Calu3 (cell line): ENCODE results near the gene ATP1B3. TPM values are rescaled to one million over a fixed set of nuclear protein-coding genes. Genes with fewer than 3 reads are reported as not detected.

Source experiments
- Bru-seq: library from RNA; stranded (reverse); fragments of 400-500 nt; gene quantifications from one replicate; lab custom pipeline; 2021; lab: Mats Ljungman, UMichigan
- BruChase-seq, 2 experiments: library from RNA; stranded (reverse); fragments of 400-500 nt; gene quantifications; one replicate each; lab custom pipeline; 2021; lab: Mats Ljungman, UMichigan
- BruUV-seq: library from RNA; stranded (reverse); fragments of 400-500 nt; replicated peaks from 2 replicates; lab custom pipeline; 2021; lab: Mats Ljungman, UMichigan
- CTCF ChIA-PET: fragments of 300-600 bp; sonication (Branson Sonifier 250); formaldehyde crosslinking; loops from one replicate; lab custom pipeline; 2022; ENCODE audit warnings: antibody characterized with exemption; lab: Charles Lee
- DNase-seq: peaks from one replicate; pipeline ENCODE4 v3.0.0; 2022
- H3K27ac Mint-ChIP-seq: one replicate; pipeline ENCODE4 v1.8.0; 2022; ENCODE audit warnings: mixed read lengths; ENCODE audit not compliant: unreplicated experiment
- H3K27me3 Mint-ChIP-seq: one replicate; pipeline ENCODE4 v1.8.0; 2022; ENCODE audit warnings: mixed read lengths; ENCODE audit not compliant: unreplicated experiment
- H3K36me3 Mint-ChIP-seq: one replicate; pipeline ENCODE4 v1.8.0; 2022; ENCODE audit warnings: mild to moderate bottlenecking, moderate library complexity, mixed read lengths; ENCODE audit not compliant: insufficient read depth, unreplicated experiment
- H3K4me1 Mint-ChIP-seq: one replicate; pipeline ENCODE4 v1.8.0; 2022; ENCODE audit warnings: mild to moderate bottlenecking, low read depth, mixed read lengths; ENCODE audit not compliant: unreplicated experiment
- H3K4me3 Mint-ChIP-seq: one replicate; pipeline ENCODE4 v1.8.0; 2022; ENCODE audit warnings: mild to moderate bottlenecking, low read depth, moderate library complexity, mixed read lengths; ENCODE audit not compliant: unreplicated experiment
- H3K9me3 Mint-ChIP-seq: one replicate; pipeline ENCODE4 v1.8.0; 2022; ENCODE audit warnings: low read depth, mixed read lengths; ENCODE audit not compliant: unreplicated experiment
- intact Hi-C: fragments of 100-400 bp; cut with micrococcal nuclease; formaldehyde crosslinking; loops from one replicate; pipeline ENCODE4 v1.10.0; 2022; ENCODE audit not compliant: unreplicated experiment
- long read RNA-seq: library from polyadenylated mRNA; stranded (forward); transcript quantifications from one replicate; pipeline ENCODE4 v2.0.0, GENCODE V29; 2022
- total RNA-seq: library from RNA; stranded (reverse); gene quantifications from 2 replicates; pipeline ENCODE4 v1.2.3, GENCODE V29; 2022
- TF ChIP-seq, protein P1 (sequence below): fragments of 200-600 bp; IDR thresholded peaks from one replicate; pipeline ENCODE4 v1.8.0; 2022; ENCODE audit warnings: antibody characterized with exemption; ENCODE audit not compliant: unreplicated experiment

ATP1B3 gene
- 140 and 157 TPM in 2 replicates for total RNA-seq
- percentile 89 among the genes with signal in this experiment for Bru-seq, nascent RNA
- BruChase-seq, experiment 1, labeled RNA remaining after a 6-hour chase: percentile 86 among the genes with signal in this experiment
- BruChase-seq, experiment 2, labeled RNA remaining after a 2-hour chase: percentile 83 among the genes with signal in this experiment
- long read RNA-seq, transcript ATP1B3-201 (7 exons, 1,811 nt): major isoform, 401 of 427 reads
- long read RNA-seq, partial matches to known transcripts: 4 of 427 reads
- long read RNA-seq, other reads (novel, unspliced or antisense): 20 of 427 reads

DNA sequence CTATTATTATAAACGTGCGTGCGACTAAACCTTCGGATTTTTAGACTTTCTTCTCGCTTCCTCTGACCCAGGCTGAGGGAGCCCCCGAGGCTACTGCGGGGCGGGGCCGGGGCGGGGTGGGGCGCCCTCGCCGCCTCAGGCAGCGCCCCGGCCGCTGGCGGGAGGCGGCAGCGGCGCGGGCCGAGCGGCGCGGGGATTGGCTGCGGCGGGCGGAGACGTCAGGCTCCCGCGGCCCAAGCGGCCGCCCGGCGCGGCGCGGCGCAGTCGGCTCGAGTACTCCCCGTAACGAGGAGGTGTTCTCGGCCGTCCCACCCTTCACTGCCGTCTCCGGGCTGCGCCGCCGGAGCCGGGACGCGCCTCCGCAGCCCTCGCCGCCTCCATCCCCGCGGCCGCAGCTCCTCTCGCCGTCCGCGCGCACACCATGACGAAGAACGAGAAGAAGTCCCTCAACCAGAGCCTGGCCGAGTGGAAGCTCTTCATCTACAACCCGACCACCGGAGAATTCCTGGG lies at the start of gene ATP1B3:
ATP1B3 (plus strand) TSS at position 263 of the 510 bp plus-strand sequence; CDS start at position 422, 159 bp downstream.
- Mint-ChIP-seq H3K4me1 (peaks cover 39% of the 10 kb centered on the region), H3K27ac (peak within 1 kb of the TSS; percentile 90), H3K36me3 (peaks cover 43% of the 10 kb centered on the region), H3K9me3 (no peaks in the 10 kb centered on the region), H3K27me3 (no peaks in the 10 kb centered on the region), H3K4me3 (peak within 1 kb of the TSS; percentile 99)
- peak; percentile 96 for DNase-seq
- BruUV-seq: no TSS peak
- intact Hi-C loops: loop anchor here (10.0 kb wide), 1 partner anchor 582 kb away; no protein-coding TSS in a partner anchor
- CTCF ChIA-PET: no interaction called here
- TF ChIP-seq, protein P1, sequence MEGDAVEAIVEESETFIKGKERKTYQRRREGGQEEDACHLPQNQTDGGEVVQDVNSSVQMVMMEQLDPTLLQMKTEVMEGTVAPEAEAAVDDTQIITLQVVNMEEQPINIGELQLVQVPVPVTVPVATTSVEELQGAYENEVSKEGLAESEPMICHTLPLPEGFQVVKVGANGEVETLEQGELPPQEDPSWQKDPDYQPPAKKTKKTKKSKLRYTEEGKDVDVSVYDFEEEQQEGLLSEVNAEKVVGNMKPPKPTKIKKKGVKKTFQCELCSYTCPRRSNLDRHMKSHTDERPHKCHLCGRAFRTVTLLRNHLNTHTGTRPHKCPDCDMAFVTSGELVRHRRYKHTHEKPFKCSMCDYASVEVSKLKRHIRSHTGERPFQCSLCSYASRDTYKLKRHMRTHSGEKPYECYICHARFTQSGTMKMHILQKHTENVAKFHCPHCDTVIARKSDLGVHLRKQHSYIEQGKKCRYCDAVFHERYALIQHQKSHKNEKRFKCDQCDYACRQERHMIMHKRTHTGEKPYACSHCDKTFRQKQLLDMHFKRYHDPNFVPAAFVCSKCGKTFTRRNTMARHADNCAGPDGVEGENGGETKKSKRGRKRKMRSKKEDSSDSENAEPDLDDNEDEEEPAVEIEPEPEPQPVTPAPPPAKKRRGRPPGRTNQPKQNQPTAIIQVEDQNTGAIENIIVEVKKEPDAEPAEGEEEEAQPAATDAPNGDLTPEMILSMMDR: no peak

DNA sequence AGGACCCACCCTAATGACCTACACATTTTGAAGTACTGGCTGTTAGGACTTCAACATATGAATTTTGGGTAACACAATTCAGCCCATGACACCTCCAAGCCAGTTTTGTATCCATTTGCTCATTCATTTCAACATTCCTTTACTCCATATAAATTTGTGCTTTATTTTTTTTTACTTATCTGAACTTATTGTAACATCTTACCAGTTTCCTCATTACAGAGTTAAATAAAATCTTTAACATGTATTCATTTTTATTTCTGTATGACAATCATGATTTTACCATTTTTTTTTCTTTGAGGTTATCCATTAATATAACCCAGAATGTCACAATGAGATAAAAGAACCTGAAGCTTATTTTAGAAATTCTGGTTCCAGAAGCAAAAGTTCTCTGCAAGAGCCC lies 48.0 kb upstream of the ATP1B3 start:
- BruUV-seq: no TSS peak
- no peak overlapping the region for H3K4me3 Mint-ChIP-seq
- no peaks in the 10 kb centered on the region for H3K4me1 Mint-ChIP-seq
- intact Hi-C loops: no loop called here
- TF ChIP-seq, protein P1: no peak
- H3K27me3 Mint-ChIP-seq: no peaks in the 10 kb centered on the region
- no peaks in the 10 kb centered on the region for H3K36me3 Mint-ChIP-seq
- no peak for DNase-seq
- H3K27ac Mint-ChIP-seq: no peak overlapping the region
- CTCF ChIA-PET: interaction anchor here (0.5 to 0.6 kb wide), 2 partner anchors 9 to 579 kb away, joined by 4 to 18 read pairs; no protein-coding TSS in a partner anchor
- H3K9me3 Mint-ChIP-seq: no peaks in the 10 kb centered on the region

DNA sequence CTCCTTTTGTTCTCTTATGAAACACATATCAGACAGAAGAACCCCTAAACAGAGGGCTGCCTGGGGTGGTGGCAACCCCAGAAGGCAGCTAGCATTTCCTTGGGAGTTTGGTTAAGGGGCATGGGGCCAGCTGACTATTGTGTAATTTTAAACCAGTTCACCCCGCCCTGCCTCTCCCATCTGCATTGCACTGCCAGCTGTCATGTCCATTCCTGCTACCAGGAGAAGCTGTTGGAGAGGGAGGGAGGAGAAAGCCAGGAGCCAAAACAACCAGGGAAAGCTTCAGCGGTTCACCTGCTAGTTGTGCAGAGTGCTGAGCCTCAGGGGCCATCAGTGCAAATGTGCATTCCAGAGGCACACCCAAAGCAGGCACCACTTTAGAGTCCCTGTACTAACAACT lies 47.6 kb upstream of the ATP1B3 start:
- Mint-ChIP-seq H3K27me3 (no peaks in the 10 kb centered on the region), H3K9me3 (no peaks in the 10 kb centered on the region), H3K4me1 (no peaks in the 10 kb centered on the region), H3K4me3 (no peak overlapping the region), H3K27ac (no peak overlapping the region), H3K36me3 (no peaks in the 10 kb centered on the region)
- DNase-seq: peak; percentile 54
- CTCF ChIA-PET: interaction anchor here (0.5 to 0.6 kb wide), 2 partner anchors 9 to 579 kb away, joined by 4 to 18 read pairs; no protein-coding TSS in a partner anchor
- intact Hi-C loops: no loop called here
- TF ChIP-seq, protein P1: no peak
- no TSS peak for BruUV-seq

DNA sequence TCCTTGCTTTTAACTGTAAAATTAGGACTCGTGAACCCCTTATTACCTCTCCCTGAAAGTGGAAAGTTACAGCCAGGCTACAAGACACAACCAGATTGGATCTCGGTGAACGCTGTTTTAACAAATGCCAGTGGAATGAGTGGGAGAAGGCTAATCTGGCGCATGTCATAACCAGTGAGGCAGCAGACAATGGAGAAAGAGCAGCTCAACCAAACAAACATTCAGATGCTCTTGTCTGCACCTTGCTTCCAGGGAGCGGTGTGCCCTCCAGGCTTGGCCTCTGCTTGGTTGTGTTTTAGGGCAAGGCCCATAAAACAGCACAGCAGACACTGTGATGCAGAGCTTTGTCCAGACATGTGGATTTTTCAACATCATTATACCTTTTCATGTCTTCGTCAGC lies 45.9 kb upstream of the ATP1B3 start:
- no peak for DNase-seq
- no peaks in the 10 kb centered on the region for H3K27me3 Mint-ChIP-seq
- H3K27ac Mint-ChIP-seq: no peak overlapping the region
- peaks cover 3% of the 10 kb centered on the region for H3K9me3 Mint-ChIP-seq
- H3K4me3 Mint-ChIP-seq: no peak overlapping the region
- TF ChIP-seq, protein P1: no peak
- H3K4me1 Mint-ChIP-seq: no peaks in the 10 kb centered on the region
- BruUV-seq: no TSS peak
- no peaks in the 10 kb centered on the region for H3K36me3 Mint-ChIP-seq
- CTCF ChIA-PET: interaction anchor here (1.0 kb wide), 1 partner anchor 45 kb away, joined by 3 read pairs; no protein-coding TSS in a partner anchor
- intact Hi-C loops: no loop called here
